CD4-positive, alpha-beta memory T cell (primary cell): ENCODE data around the gene PARP1. TPM values are rescaled to one million over a fixed set of nuclear protein-coding genes. Genes with fewer than 3 reads are reported as not detected.
A peak's percentile ranks its signal among the peaks of the same experiment; 100 is the strongest.

ENCODE experiments used
- CTCF ChIA-PET: fragments of 350-600 bp; sonication (Branson Sonifier 250); formaldehyde crosslinking; loops from one replicate; lab custom pipeline; 2021; ENCODE audit warnings: inconsistent platforms; ENCODE audit not compliant: partially characterized antibody; lab: Charles Lee
- POLR2A ChIA-PET: fragments of 350-600 bp; sonication (Branson Sonifier 250); formaldehyde crosslinking; loops from one replicate; lab custom pipeline; 2021; ENCODE audit not compliant: partially characterized antibody; lab: Charles Lee
- DNase-seq, 5 donors: peaks; one replicate each; pipeline versions ENCODE4 v3.0.0 to v3.0.0-alpha.2; 2020 to 2022; ENCODE audit warnings: mixed read lengths in 1 of 5
- H3K27ac ChIP-seq: one replicate; pipeline ENCODE4 v1.7.0; 2013; ENCODE audit warnings: low read depth, low read length
- H3K27me3 ChIP-seq: 2 replicates; pipeline ENCODE4 v1.7.0; 2013; ENCODE audit warnings: mild to moderate bottlenecking, low read length, moderate library complexity; ENCODE audit not compliant: insufficient read depth
- H3K36me3 ChIP-seq: 2 replicates; pipeline ENCODE4 v1.7.0; 2013; ENCODE audit warnings: mild to moderate bottlenecking, low read length, moderate library complexity; ENCODE audit not compliant: insufficient read depth
- H3K4me1 ChIP-seq: 2 replicates; pipeline ENCODE4 v1.7.0; 2013; ENCODE audit warnings: mild to moderate bottlenecking, low read length, moderate library complexity; ENCODE audit not compliant: insufficient read depth
- H3K4me3 ChIP-seq, 2 donors: one replicate each; pipeline ENCODE4 v1.7.0; 2013; ENCODE audit warnings: low read length in 2 of 2, mild to moderate bottlenecking in 1 of 2
- H3K9me3 ChIP-seq, 2 donors: one replicate each; pipeline ENCODE4 v1.7.0; 2013; ENCODE audit warnings: low read length in 2 of 2, control low read depth in 1 of 2; ENCODE audit not compliant: control insufficient read depth in 1 of 2
- H3K27ac Mint-ChIP-seq, 7 donors: one replicate each; pipeline ENCODE4 v1.8.0; 2020 to 2021; ENCODE audit warnings: mixed read lengths in 7 of 7, mild to moderate bottlenecking in 6 of 7, inconsistent platforms in 3 of 7, moderate library complexity in 3 of 7
- H3K27me3 Mint-ChIP-seq, 2 donors: one replicate each; pipeline ENCODE4 v1.8.0; 2020 to 2021; ENCODE audit warnings: mixed read lengths in 2 of 2
- H3K36me3 Mint-ChIP-seq, 2 donors: one replicate each; pipeline ENCODE4 v1.8.0; 2020 to 2021; ENCODE audit warnings: mixed read lengths in 2 of 2, inconsistent platforms in 1 of 2, mild to moderate bottlenecking in 1 of 2
- H3K4me1 Mint-ChIP-seq, 4 donors: one replicate each; pipeline ENCODE4 v1.8.0; 2020 to 2021; ENCODE audit warnings: mixed read lengths in 4 of 4, mild to moderate bottlenecking in 1 of 4
- H3K4me3 Mint-ChIP-seq, 8 donors: one replicate each; pipeline ENCODE4 v1.8.0; 2020 to 2021; ENCODE audit warnings: mixed read lengths in 8 of 8, mild to moderate bottlenecking in 7 of 8, moderate library complexity in 6 of 8, inconsistent platforms in 3 of 8
- H3K9me3 Mint-ChIP-seq, 8 donors: one replicate each; pipeline ENCODE4 v1.8.0; 2020 to 2021; ENCODE audit warnings: mixed read lengths in 8 of 8, mild to moderate bottlenecking in 5 of 8, inconsistent platforms in 3 of 8, moderate library complexity in 1 of 8
- intact Hi-C: fragments of 100-400 bp; cut with micrococcal nuclease; formaldehyde crosslinking; loops from one replicate; pipeline ENCODE4 v1.15.1; 2023
- polyA plus RNA-seq, 2 donors: library from polyadenylated mRNA; unstranded; fragments of 300-500 nt; fragmentation: Illumina TruSeq; gene quantifications; one replicate each; pipeline ENCODE4 v1.2.3, GENCODE V29; 2021
- total RNA-seq, 2 experiments: library from RNA; stranded (reverse); gene quantifications; one replicate each; pipeline ENCODE4 v1.2.3, GENCODE V29; 2021

The PARP1 gene
- total and polyA plus RNA-seq, 4 experiments from 2014 or later = 73.0 to 148 (median 125) TPM

DNA sequence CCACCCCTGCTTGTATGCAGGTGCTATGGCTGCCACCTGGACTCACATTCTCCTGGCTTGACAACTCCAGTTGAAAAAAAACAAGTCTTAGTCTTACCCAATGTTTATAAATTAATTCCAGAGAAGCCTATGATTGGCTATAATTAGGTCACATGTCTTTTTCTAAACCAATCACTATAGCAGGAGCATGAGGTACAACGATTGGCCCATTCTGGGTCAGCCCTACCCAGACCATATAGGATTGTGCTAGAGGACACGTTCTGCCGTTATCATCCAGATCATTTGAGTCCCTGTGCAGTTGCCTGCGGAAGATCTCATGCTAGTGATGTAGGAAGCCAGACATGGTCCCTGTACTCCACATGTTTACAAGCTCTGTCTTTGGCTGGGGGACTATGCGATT is 41.9 kb upstream of the PARP1 start:
- CTCF ChIA-PET = interaction anchor here (0.6 to 1.6 kb wide), 3 partner anchors 10 to 100 kb away, joined by 4 to 5 read pairs (median 4); no protein-coding TSS in a partner anchor
- Mint-ChIP-seq H3K27ac (no peak overlapping the region), H3K4me3 (no peak overlapping the region), H3K27me3 (no peaks in the 10 kb centered on the region), H3K4me1 (peaks cover 15 to 20% (median 17%) of the 10 kb centered on the region in 4 donors), H3K9me3 (no peaks in the 10 kb centered on the region), H3K36me3 (no peaks in the 10 kb centered on the region)
- H3K4me1 ChIP-seq = peaks cover 18% of the 10 kb centered on the region
- no peaks in the 10 kb centered on the region for H3K27me3 ChIP-seq
- intact Hi-C loops = no loop called here
- H3K36me3 ChIP-seq = no peaks in the 10 kb centered on the region
- DNase-seq = no peak
- POLR2A ChIA-PET = no interaction called here
- no peaks in the 10 kb centered on the region for H3K9me3 ChIP-seq
- no peak overlapping the region for H3K27ac ChIP-seq
- no peak overlapping the region for H3K4me3 ChIP-seq

DNA sequence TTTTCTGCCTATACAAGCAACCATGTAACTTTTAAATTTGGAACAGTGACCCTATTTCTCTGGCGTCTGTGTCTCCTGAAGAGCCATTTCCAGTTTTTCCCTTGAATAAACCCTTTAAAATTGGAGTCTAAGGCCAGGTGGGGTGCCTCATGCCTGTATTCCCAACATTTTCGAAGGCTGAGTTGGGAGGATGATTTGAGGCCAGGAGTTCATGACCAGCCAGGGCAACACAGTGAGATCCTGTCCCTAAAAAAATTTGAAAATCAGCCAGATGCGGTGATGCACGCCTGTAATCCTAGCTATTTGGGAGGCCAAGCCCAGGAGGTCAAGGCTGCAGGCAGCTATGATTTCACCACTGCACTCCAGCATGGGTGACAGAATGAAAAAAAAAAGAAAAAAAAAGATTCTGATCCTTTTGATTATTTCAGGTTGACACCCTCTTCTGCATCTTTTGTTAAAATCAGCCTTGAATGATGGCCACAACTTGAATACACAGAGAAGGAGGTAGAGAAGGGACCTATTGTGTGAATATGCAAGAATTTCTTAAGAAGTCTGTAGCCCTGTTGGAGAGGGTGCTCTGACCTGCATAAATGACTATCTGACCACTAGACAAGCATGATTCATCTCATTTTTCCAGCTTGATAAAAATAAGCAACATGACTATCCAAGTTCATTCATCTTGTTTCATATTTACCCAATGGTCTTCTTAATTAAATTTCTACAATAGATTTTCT is 40.2 kb upstream of the PARP1 start:
- intact Hi-C loops = no loop called here
- POLR2A ChIA-PET = no interaction called here
- H3K4me3 Mint-ChIP-seq = no peak overlapping the region

DNA sequence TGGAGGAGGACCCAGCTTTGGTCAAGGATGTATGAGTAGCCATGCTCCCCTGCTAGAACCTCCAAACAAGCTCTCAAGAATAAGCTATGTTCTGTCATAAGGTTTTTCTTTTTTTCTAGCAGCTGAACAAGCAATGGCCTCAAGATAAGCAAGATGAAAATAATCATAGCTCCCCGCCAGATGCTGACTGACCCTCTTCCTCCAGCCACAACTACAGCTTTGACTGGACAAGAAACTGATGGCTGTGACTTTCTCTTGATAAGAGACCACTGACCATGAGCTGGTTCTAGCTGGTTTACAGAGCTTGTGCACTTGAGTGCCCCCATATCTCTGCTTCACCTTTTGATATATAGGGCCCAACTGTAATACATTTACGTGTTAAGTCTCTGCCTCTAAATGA is 38.2 kb upstream of the PARP1 start:
- Mint-ChIP-seq H3K4me1 (peaks cover 21 to 34% (median 26%) of the 10 kb centered on the region in 4 donors), H3K27me3 (no peaks in the 10 kb centered on the region), H3K27ac (peak overlapping the region in 6 of 7 donors; percentile 32 to 80 (median 54)), H3K9me3 (no peaks in the 10 kb centered on the region), H3K36me3 (no peaks in the 10 kb centered on the region), H3K4me3 (peak overlapping the region in 4 of 8 donors; percentile 17 to 58 (median 49))
- no peaks in the 10 kb centered on the region for H3K36me3 ChIP-seq
- H3K27ac ChIP-seq = no peak overlapping the region
- H3K27me3 ChIP-seq = no peaks in the 10 kb centered on the region
- no peaks in the 10 kb centered on the region for H3K9me3 ChIP-seq
- intact Hi-C loops = no loop called here
- POLR2A ChIA-PET = interaction anchor here (0.8 to 1.4 kb wide), 4 partner anchors 11 to 41 kb away, joined by 3 to 6 read pairs (median 5); no protein-coding TSS in a partner anchor
- no peak overlapping the region for H3K4me3 ChIP-seq
- CTCF ChIA-PET = interaction anchor here (0.9 to 6.6 kb wide), 6 partner anchors 10 to 180 kb away, joined by 3 to 82 read pairs (median 5); partner anchors contain the start of gene PARP1
- peaks cover 29% of the 10 kb centered on the region for H3K4me1 ChIP-seq
- no peak for DNase-seq

More for the DNA sequence above, 40.2 kb upstream of the PARP1 start:
- Mint-ChIP-seq H3K9me3 (no peaks in the 10 kb centered on the region), H3K36me3 (no peaks in the 10 kb centered on the region), H3K27ac (peak overlapping the region in 1 of 7 donors; percentile 13), H3K4me1 (peaks cover 21 to 34% (median 26%) of the 10 kb centered on the region in 4 donors), H3K27me3 (no peaks in the 10 kb centered on the region)
- Histone ChIP-seq H3K27me3 (no peaks in the 10 kb centered on the region), H3K27ac (no peak overlapping the region), H3K36me3 (no peaks in the 10 kb centered on the region), H3K9me3 (no peaks in the 10 kb centered on the region), H3K4me1 (peaks cover 29% of the 10 kb centered on the region), H3K4me3 (no peak overlapping the region)
- no peak for DNase-seq
- CTCF ChIA-PET = interaction anchor here (0.6 to 5.5 kb wide), 3 partner anchors 10 to 56 kb away, joined by 3 to 43 read pairs (median 4); no protein-coding TSS in a partner anchor

DNA sequence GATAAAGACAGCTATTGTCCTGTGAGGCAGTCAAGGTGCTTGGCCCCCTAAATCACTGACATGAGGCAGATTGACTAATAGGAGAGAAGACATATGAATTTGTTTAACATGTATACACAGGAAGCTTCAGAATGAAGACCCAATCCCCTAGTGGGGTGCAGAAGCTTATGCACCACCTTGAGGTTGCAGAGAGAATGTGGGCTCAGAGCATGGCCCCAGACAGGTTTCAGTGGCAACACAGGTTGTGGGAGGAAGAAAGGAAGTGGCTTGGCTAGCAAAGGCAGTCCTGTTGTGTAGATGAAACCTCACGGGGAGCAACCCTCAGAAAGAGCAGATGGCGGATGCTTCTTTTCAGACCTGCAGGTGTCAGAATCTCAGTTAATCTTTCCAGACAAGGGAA is 37.0 kb upstream of the PARP1 start:
- POLR2A ChIA-PET = interaction anchor here (0.7 to 2.8 kb wide), 8 partner anchors 12 to 494 kb away, joined by 3 to 46 read pairs (median 3); partner anchors contain the start of genes PARP1 and STUM
- peak overlapping the region; percentile 55 to 91 (median 82) for H3K27ac Mint-ChIP-seq
- H3K9me3 Mint-ChIP-seq = no peaks in the 10 kb centered on the region
- H3K4me3 ChIP-seq = no peak overlapping the region
- H3K36me3 Mint-ChIP-seq = no peaks in the 10 kb centered on the region
- no peaks in the 10 kb centered on the region for H3K36me3 ChIP-seq
- no peaks in the 10 kb centered on the region for H3K27me3 Mint-ChIP-seq
- H3K4me3 Mint-ChIP-seq = peak overlapping the region; percentile 33 to 75 (median 61)
- H3K27ac ChIP-seq = no peak overlapping the region
- H3K4me1 Mint-ChIP-seq = peaks cover 21 to 34% (median 26%) of the 10 kb centered on the region in 4 donors
- no peaks in the 10 kb centered on the region for H3K27me3 ChIP-seq
- no peaks in the 10 kb centered on the region for H3K9me3 ChIP-seq
- intact Hi-C loops = loop anchor here (1.0 kb wide), 2 partner anchors 20 to 37 kb away; partner anchors contain the start of gene PARP1
- CTCF ChIA-PET = interaction anchor here (0.9 to 6.6 kb wide), 14 partner anchors 13 to 320 kb away, joined by 3 to 82 read pairs (median 5); partner anchors contain the start of gene PARP1
- peaks cover 29% of the 10 kb centered on the region for H3K4me1 ChIP-seq
- peak; percentile 77 to 82 (median 78) for DNase-seq

DNA sequence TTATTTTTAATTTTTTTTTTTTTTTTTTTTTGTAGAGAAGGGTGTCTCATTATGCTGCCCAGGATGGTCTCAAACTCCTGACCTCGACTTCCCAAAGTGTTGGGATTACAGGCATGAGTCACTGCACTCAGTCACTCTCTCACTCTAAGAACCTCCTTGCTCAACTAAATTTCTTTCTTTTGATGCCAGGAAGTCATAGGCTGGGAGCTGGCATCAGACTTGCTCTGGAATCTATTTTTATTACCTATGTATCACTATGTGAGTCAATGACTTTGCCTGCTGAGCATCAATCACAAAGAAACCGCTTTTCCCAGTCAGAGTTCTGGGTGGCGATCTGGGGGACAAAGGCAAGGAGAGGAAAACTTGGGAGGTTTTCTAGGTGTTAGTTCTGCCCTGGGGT is 35.5 kb upstream of the PARP1 start:
- ChIA-PET POLR2A (interaction anchor here (2.4 to 2.8 kb wide), 2 partner anchors 18 to 36 kb away, joined by 26 to 46 read pairs; partner anchors contain the start of gene PARP1), CTCF (interaction anchor here (1.5 to 6.6 kb wide), 6 partner anchors 15 to 106 kb away, joined by 3 to 82 read pairs (median 8); partner anchors contain the start of gene PARP1)
- DNase-seq = no peak
- no peaks in the 10 kb centered on the region for H3K36me3 Mint-ChIP-seq
- intact Hi-C loops = no loop called here
- H3K4me1 ChIP-seq = peaks cover 29% of the 10 kb centered on the region
- H3K27me3 Mint-ChIP-seq = no peaks in the 10 kb centered on the region
- H3K27ac ChIP-seq = no peak overlapping the region
- H3K27me3 ChIP-seq = no peaks in the 10 kb centered on the region
- no peaks in the 10 kb centered on the region for H3K9me3 ChIP-seq
- no peak overlapping the region for H3K4me3 Mint-ChIP-seq
- H3K9me3 Mint-ChIP-seq = no peaks in the 10 kb centered on the region
- no peak overlapping the region for H3K27ac Mint-ChIP-seq
- peaks cover 21 to 34% (median 26%) of the 10 kb centered on the region in 4 donors for H3K4me1 Mint-ChIP-seq
- no peak overlapping the region for H3K4me3 ChIP-seq
- H3K36me3 ChIP-seq = no peaks in the 10 kb centered on the region

DNA sequence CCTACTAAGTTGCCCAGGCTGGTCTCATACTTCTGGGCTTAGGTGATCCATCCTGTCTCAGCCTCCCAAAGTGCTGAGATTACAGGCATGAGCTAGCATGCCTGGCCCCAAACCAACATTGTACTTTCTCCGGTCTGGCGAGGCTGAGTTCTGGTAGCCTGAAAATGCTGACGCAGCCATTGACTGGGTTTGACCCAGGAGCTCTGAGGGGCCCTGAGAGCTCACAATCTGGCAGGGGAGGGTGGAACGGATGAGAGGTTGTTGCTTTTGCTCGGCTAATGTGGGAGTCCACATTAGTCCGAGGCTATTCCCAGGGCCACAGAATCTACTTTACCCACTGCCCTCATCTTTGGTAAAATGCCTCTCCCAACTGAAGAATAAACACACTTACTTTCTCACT is 35.1 kb upstream of the PARP1 start:
- Histone ChIP-seq H3K4me3 (no peak overlapping the region), H3K9me3 (no peaks in the 10 kb centered on the region), H3K27ac (no peak overlapping the region), H3K4me1 (peaks cover 29% of the 10 kb centered on the region), H3K27me3 (no peaks in the 10 kb centered on the region), H3K36me3 (no peaks in the 10 kb centered on the region)
- no peaks in the 10 kb centered on the region for H3K27me3 Mint-ChIP-seq
- intact Hi-C loops = no loop called here
- peaks cover 0 to under 1% (median 0%) of the 10 kb centered on the region in 8 donors for H3K9me3 Mint-ChIP-seq
- H3K4me1 Mint-ChIP-seq = peaks cover 21 to 34% (median 26%) of the 10 kb centered on the region in 4 donors
- no peak overlapping the region for H3K4me3 Mint-ChIP-seq
- DNase-seq = no peak
- ChIA-PET CTCF (interaction anchor here (3.4 to 6.6 kb wide), 3 partner anchors 15 to 35 kb away, joined by 11 to 82 read pairs (median 43); partner anchors contain the start of gene PARP1), POLR2A (interaction anchor here (2.4 to 2.8 kb wide), 2 partner anchors 18 to 35 kb away, joined by 26 to 46 read pairs; partner anchors contain the start of gene PARP1)
- H3K27ac Mint-ChIP-seq = no peak overlapping the region
- H3K36me3 Mint-ChIP-seq = no peaks in the 10 kb centered on the region

DNA sequence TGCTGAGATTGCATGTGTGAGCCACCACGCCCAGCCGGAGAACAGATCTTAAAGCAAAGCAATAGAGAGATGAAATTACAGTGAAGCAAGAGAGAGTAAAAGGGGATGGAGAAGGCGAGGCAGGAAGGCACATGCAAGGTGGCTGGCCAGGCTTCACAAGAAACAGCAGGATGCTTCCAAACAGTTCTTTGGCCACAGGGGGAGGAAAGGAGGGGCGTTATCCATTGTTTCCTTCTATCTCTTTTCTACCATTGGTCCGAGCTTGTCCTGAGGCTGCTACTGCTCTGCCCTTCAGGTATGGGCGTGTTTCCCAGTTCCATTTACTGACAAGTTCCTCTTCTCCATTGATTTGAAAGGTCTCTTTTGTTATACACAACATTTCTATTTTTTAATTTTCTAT is 33.7 kb upstream of the PARP1 start:
- no peaks in the 10 kb centered on the region for H3K27me3 Mint-ChIP-seq
- POLR2A ChIA-PET = no interaction called here
- intact Hi-C loops = no loop called here
- DNase-seq = no peak
- H3K27ac Mint-ChIP-seq = no peak overlapping the region
- no peaks in the 10 kb centered on the region for H3K36me3 Mint-ChIP-seq
- H3K4me3 Mint-ChIP-seq = no peak overlapping the region
- H3K9me3 ChIP-seq = no peaks in the 10 kb centered on the region
- H3K27ac ChIP-seq = no peak overlapping the region
- peaks cover 21 to 33% (median 25%) of the 10 kb centered on the region in 4 donors for H3K4me1 Mint-ChIP-seq
- H3K9me3 Mint-ChIP-seq = peaks cover 0 to 2% (median 0%) of the 10 kb centered on the region in 8 donors
- H3K36me3 ChIP-seq = no peaks in the 10 kb centered on the region
- no peak overlapping the region for H3K4me3 ChIP-seq
- no peaks in the 10 kb centered on the region for H3K27me3 ChIP-seq
- CTCF ChIA-PET = interaction anchor here (0.9 to 6.6 kb wide), 4 partner anchors 8 to 34 kb away, joined by 4 to 82 read pairs (median 10); partner anchors contain the start of gene PARP1
- peaks cover 29% of the 10 kb centered on the region for H3K4me1 ChIP-seq
